ENCODE data around the gene SLC38A10.

The SLC38A10 gene

DNA sequence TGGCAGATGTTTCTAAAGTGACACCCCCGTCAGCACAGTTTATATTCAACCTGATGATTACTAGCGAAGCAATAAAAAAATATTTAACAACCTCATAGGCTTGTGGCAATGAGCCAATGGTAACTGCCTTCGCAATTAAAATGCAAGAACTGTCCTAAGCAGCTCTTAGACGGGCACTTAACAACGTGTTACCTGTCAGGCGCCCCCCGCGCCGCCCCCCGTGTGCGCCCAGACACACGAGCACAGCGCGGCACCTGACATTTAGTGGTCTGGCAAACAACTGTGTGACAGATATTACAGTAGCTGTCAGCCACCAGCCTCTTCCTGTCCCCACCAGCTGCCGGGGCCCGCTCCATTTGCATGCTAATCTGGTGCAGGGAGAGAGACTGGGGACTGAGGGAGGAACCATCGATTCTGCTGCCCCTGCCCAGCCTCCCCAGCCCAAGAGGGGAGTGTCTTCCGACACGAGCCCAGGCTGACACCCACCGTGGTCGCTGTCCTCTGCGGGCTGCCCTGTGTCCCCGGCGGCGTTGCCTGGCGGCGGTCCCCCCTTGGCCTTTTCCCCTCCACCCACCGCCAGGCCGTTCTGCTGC lies 43.3 kb downstream of the SLC38A10 start:
- Histone ChIP-seq H3K36me3 (ENCODE audit: control insufficient read depth, insufficient read depth, low read length) (no peaks in the 10 kb centered on the region; the same call in 1 of the 2 replicates), H3K4me3 (ENCODE audit: low read length) (no peak overlapping the region), H3K27ac (ENCODE audit: low read length) (no peak overlapping the region), H3K4me1 (ENCODE audit: control insufficient read depth, insufficient read depth, low read length) (peaks cover 2% of the 10 kb centered on the region; the same call in 1 of the 2 replicates), H3K9me3 (ENCODE audit: control insufficient read depth, insufficient read depth, low read length) (no peaks in the 10 kb centered on the region), H3K27me3 (ENCODE audit: control insufficient read depth, insufficient read depth, low read length) (no peaks in the 10 kb centered on the region)
- no peak for DNase-seq (ENCODE audit: low read depth, low spot score)
- no CpG with 5 or more reads among the region's 29 CpGs for WGBS (ENCODE audit: insufficient coverage, insufficient read length)

DNA sequence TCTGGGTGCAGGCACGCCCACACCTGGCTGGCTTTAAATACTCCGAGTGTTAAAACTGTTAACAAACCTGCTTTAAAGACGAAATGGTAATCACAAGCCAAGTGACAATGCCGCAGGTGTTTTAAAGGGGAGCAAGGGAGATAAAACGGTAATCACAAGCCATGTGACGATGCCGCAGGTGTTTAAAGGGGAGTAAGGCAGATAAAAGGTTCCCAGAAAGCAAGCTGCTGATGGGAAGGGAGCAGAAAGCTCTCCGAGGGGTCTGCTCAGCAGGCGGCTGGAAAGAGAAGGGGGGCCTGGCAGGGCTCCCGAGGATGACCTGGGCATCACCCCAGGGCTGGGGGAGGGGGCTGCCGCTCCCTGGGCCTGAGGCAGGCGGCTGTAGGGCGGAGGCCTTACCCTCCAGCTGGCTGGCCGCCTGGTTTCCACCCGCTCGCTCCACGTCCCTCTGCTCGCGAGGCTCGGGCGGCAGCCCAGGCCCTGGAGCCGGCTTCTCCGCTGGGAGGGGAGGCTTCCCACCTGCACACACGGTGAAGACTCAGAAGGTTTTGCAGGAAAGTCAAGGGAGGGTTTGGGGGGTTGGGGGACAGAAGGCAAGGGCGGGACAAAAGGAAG lies 43.9 kb downstream of the SLC38A10 start:
- no CpG with 5 or more reads among the region's 25 CpGs for WGBS (ENCODE audit: insufficient coverage, insufficient read length)
- H3K27ac ChIP-seq (ENCODE audit: low read length): no peak overlapping the region
- no peaks in the 10 kb centered on the region for H3K9me3 ChIP-seq (ENCODE audit: control insufficient read depth, insufficient read depth, low read length)
- no peak for DNase-seq (ENCODE audit: low read depth, low spot score)
- H3K36me3 ChIP-seq (ENCODE audit: control insufficient read depth, insufficient read depth, low read length): no peaks in the 10 kb centered on the region; the same call in 1 of the 2 replicates
- no peak overlapping the region for H3K4me3 ChIP-seq (ENCODE audit: low read length)
- H3K4me1 ChIP-seq (ENCODE audit: control insufficient read depth, insufficient read depth, low read length): peaks cover 2% of the 10 kb centered on the region; the same call in 1 of the 2 replicates
- H3K27me3 ChIP-seq (ENCODE audit: control insufficient read depth, insufficient read depth, low read length): no peaks in the 10 kb centered on the region

DNA sequence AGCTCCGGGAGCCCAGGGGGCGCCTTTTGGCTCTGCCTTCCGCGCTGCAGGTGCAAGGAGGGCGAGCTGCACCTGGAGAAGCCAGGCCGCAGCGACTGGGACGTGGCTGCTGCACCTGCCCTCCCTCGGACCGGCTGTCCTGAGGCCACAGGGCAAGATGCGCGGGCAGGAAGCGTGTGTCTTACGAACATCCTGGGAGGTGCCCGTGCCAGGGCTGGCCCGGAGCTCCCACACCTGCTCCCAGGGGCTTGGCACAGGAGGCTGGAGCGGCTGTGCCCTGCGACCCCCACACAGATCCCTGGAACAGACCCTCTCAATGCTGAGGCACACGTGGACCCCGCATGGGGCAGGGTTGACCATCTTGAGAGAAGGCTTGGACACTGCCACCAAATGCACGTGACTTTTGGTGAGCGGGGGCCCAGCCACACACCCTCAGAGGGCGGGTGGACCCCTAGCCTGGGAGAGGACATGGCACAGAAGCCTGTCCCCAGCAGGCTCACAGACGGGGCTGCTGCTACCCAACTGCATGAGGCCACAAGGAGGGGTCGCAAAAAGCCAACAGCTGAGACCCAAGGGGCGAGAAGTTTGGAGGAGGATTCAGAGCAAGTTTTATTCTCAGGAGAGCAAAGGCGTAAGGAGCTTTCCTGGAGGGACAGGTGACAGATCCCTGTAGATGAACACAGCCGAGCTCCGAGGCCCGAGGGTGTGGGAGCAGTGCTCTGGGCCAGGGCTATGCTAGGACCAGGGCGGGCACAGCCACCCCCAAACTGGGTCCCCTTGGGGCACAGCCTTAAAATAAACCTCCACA lies 44.6 kb downstream of the SLC38A10 start:
- Histone ChIP-seq H3K4me3 (ENCODE audit: low read length) (no peak overlapping the region; the same call in 1 of the 2 replicates), H3K9me3 (ENCODE audit: control insufficient read depth, insufficient read depth, low read length) (no peaks in the 10 kb centered on the region), H3K4me1 (ENCODE audit: control insufficient read depth, insufficient read depth, low read length) (peaks cover 2% of the 10 kb centered on the region; the same call in 1 of the 2 replicates), H3K36me3 (ENCODE audit: control insufficient read depth, insufficient read depth, low read length) (no peaks in the 10 kb centered on the region; the same call in 1 of the 2 replicates), H3K27me3 (ENCODE audit: control insufficient read depth, insufficient read depth, low read length) (no peaks in the 10 kb centered on the region), H3K27ac (ENCODE audit: low read length) (no peak overlapping the region)
- no CpG with 5 or more reads among the region's 31 CpGs for WGBS (ENCODE audit: insufficient coverage, insufficient read length)
- DNase-seq (ENCODE audit: low read depth, low spot score): no peak

DNA sequence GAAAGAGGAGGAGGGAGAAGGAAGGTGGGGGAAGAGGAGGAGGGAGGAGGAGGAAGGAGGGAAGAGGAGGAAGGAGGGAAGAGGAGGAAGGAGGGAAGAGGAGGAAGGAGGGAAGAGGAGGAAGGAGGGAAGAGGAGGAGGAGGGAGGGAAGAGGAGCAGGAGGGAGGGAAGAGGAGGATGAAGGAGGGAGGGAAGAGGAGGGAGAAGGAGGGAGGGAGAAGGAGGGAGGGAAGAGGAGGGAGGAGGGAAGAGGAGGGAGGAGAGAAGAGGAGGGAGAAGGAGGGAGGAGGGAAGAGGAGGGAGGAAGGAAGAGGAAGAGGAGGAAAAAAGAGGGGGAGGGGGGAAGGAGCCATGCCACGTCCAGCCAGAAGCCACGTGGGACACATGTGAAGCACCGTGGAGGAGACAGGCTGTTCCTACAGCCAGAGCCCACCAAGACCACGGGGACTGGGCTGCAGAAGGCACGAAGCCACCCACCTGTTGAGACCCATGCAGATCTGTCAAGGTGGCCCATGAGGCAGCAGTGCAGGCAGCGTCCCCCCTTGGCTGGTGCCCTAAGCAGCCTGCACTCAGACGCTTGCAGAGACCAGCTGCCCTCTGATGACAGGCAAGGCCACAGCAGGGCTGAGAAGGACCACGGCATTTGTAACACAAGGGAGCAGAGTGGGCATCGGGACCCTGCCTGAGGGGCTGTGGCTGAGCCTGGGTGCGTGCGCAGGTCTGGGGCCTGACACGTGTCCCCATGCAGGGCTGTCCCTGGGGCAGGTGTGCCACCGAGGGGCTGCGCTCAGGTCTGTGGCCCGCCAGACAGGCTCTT lies 45.7 kb downstream of the SLC38A10 start:
- DNase-seq (ENCODE audit: low read depth, low spot score): no peak
- no CpG with 5 or more reads among the region's 15 CpGs for WGBS (ENCODE audit: insufficient coverage, insufficient read length)
- H3K4me1 ChIP-seq (ENCODE audit: control insufficient read depth, insufficient read depth, low read length): peaks cover 2% of the 10 kb centered on the region; the same call in 1 of the 2 replicates
- H3K36me3 ChIP-seq (ENCODE audit: control insufficient read depth, insufficient read depth, low read length): peaks cover 2% of the 10 kb centered on the region; the same call in 1 of the 2 replicates
- H3K9me3 ChIP-seq (ENCODE audit: control insufficient read depth, insufficient read depth, low read length): no peaks in the 10 kb centered on the region
- H3K27me3 ChIP-seq (ENCODE audit: control insufficient read depth, insufficient read depth, low read length): no peaks in the 10 kb centered on the region
- no peak overlapping the region for H3K4me3 ChIP-seq (ENCODE audit: low read length)
- H3K27ac ChIP-seq (ENCODE audit: low read length): no peak overlapping the region

DNA sequence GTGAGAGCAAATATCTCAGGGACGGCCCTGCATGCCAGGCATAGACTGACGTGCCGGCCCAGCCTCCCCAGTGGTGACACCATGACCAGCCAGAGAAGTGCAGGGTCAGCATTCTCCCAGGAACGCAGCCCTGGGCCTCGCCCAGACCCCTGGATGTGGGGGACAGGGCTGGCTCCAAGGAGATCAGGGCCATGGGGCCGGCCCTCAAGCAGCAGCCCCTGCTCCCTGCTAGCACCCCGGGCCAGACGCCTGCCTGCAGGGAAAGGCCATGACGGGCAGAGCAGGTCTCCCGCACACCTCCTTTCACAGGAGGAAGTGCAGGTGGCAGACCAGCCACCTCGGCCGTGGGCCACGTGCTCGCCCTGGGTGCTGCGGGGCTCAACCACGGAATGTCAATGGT lies 46.5 kb downstream of the SLC38A10 start:
- no peak overlapping the region for H3K27ac ChIP-seq (ENCODE audit: low read length)
- no peaks in the 10 kb centered on the region for H3K27me3 ChIP-seq (ENCODE audit: control insufficient read depth, insufficient read depth, low read length)
- H3K9me3 ChIP-seq (ENCODE audit: control insufficient read depth, insufficient read depth, low read length): no peaks in the 10 kb centered on the region
- peaks cover 2% of the 10 kb centered on the region; the same call in 1 of the 2 replicates for H3K36me3 ChIP-seq (ENCODE audit: control insufficient read depth, insufficient read depth, low read length)
- DNase-seq (ENCODE audit: low read depth, low spot score): no peak
- H3K4me3 ChIP-seq (ENCODE audit: low read length): no peak overlapping the region
- peaks cover 2% of the 10 kb centered on the region; the same call in 1 of the 2 replicates for H3K4me1 ChIP-seq (ENCODE audit: control insufficient read depth, insufficient read depth, low read length)
- WGBS (ENCODE audit: insufficient coverage, insufficient read length): no CpG with 5 or more reads among the region's 16 CpGs

DNA sequence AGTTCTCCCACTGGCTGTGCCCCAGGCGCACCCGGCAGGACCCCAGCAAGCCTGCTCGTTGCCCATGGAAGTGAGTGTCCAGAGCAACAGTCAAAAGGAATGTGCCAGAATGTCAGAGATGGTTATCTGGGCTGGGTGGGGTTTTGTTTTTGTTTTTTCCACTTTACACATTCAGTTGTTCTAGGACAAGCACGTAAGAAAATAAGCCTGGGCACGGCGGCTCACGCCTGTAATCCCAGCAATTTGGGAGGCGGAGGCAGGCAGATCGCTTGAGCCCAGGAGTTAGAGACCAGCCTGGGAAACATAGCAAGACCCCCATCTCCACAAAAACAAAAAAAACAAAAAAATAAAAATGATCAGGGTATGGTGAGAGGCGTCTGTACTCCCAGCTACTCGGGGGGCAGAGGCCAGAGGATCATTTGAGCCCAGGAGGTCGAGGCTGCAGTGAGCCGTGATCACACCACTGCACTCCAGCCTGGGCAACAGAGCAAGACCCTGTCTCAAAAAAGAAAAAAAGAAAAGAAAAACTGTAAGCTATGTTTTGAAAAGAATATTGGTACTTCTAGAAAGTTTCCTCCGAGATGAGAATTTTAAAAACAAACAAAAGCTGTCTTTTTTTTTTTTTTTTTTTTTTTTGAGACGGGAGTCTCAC lies 47.6 kb downstream of the SLC38A10 start:
- DNase-seq (ENCODE audit: low read depth, low spot score): no peak
- Histone ChIP-seq H3K27me3 (ENCODE audit: control insufficient read depth, insufficient read depth, low read length) (no peaks in the 10 kb centered on the region), H3K4me1 (ENCODE audit: control insufficient read depth, insufficient read depth, low read length) (peaks cover 4% of the 10 kb centered on the region; the same call in 1 of the 2 replicates), H3K4me3 (ENCODE audit: low read length) (no peak overlapping the region), H3K27ac (ENCODE audit: low read length) (no peak overlapping the region), H3K36me3 (ENCODE audit: control insufficient read depth, insufficient read depth, low read length) (peaks cover 2% of the 10 kb centered on the region; the same call in 1 of the 2 replicates), H3K9me3 (ENCODE audit: control insufficient read depth, insufficient read depth, low read length) (no peaks in the 10 kb centered on the region)
- no CpG with 5 or more reads among the region's 15 CpGs for WGBS (ENCODE audit: insufficient coverage, insufficient read length)

DNA sequence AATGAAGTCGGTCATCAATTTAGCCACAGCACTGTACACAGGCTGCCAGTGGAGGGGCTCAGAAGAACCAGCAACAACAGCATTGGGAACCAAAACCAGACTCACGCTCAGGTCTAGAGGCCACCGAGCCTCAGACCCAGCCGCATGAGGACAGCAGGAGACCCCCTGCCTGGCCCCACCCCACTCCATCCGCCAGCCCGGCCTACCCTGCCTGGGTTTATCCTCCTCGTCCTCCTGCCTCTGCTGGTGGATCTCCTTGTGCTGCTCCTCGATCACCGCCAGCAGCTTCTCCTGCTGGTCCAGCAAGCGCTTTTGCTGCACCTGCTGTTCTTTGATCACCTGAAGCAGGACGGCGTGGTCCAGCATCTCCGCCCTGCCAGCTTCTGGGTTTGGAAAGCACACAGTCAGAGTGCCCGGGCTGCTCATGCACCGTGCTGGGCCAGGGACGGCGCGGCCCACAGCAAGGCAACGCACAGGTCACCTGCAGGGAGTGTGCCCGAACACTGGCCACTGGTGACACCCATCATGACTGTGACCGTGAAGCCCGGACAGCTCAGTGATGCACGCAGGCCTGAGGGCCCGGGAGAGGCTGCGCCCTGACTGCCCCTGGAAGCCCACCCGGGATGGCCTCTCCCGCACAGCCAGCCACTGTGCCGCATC lies 48.3 kb downstream of the SLC38A10 start:
- DNase-seq (ENCODE audit: low read depth, low spot score): no peak
- H3K27me3 ChIP-seq (ENCODE audit: control insufficient read depth, insufficient read depth, low read length): no peaks in the 10 kb centered on the region
- H3K36me3 ChIP-seq (ENCODE audit: control insufficient read depth, insufficient read depth, low read length): peaks cover 2% of the 10 kb centered on the region; the same call in 1 of the 2 replicates
- H3K27ac ChIP-seq (ENCODE audit: low read length): no peak overlapping the region
- no peaks in the 10 kb centered on the region for H3K9me3 ChIP-seq (ENCODE audit: control insufficient read depth, insufficient read depth, low read length)
- no CpG with 5 or more reads among the region's 28 CpGs for WGBS (ENCODE audit: insufficient coverage, insufficient read length)
- H3K4me3 ChIP-seq (ENCODE audit: low read length): no peak overlapping the region
- peaks cover 4% of the 10 kb centered on the region; the same call in 1 of the 2 replicates for H3K4me1 ChIP-seq (ENCODE audit: control insufficient read depth, insufficient read depth, low read length)

DNA sequence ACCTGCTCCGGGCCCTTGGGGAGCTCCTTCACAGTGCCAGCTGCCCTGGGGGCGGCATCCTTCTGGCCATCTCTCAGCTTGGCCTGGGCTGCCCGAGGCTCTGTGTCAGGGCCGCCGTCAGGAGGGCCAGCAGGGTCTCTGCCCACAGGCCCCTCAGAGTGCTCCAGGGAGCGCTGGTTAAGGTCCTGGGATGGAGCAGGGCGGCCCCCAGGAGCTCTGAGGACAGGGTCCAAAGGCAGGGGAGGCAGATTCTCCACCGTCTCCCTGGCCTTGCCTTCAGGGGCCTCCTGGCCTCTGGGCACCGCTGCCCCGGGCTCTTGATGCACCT lies 48.8 kb downstream of the SLC38A10 start:
- Histone ChIP-seq H3K36me3 (ENCODE audit: control insufficient read depth, insufficient read depth, low read length) (peaks cover 4% of the 10 kb centered on the region; the same call in 1 of the 2 replicates), H3K27me3 (ENCODE audit: control insufficient read depth, insufficient read depth, low read length) (no peaks in the 10 kb centered on the region), H3K27ac (ENCODE audit: low read length) (no peak overlapping the region), H3K4me3 (ENCODE audit: low read length) (no peak overlapping the region), H3K4me1 (ENCODE audit: control insufficient read depth, insufficient read depth, low read length) (peaks cover 4% of the 10 kb centered on the region; the same call in 1 of the 2 replicates), H3K9me3 (ENCODE audit: control insufficient read depth, insufficient read depth, low read length) (no peaks in the 10 kb centered on the region)
- WGBS (ENCODE audit: insufficient coverage, insufficient read length): no CpG with 5 or more reads among the region's 10 CpGs
- DNase-seq (ENCODE audit: low read depth, low spot score): no peak

DNA sequence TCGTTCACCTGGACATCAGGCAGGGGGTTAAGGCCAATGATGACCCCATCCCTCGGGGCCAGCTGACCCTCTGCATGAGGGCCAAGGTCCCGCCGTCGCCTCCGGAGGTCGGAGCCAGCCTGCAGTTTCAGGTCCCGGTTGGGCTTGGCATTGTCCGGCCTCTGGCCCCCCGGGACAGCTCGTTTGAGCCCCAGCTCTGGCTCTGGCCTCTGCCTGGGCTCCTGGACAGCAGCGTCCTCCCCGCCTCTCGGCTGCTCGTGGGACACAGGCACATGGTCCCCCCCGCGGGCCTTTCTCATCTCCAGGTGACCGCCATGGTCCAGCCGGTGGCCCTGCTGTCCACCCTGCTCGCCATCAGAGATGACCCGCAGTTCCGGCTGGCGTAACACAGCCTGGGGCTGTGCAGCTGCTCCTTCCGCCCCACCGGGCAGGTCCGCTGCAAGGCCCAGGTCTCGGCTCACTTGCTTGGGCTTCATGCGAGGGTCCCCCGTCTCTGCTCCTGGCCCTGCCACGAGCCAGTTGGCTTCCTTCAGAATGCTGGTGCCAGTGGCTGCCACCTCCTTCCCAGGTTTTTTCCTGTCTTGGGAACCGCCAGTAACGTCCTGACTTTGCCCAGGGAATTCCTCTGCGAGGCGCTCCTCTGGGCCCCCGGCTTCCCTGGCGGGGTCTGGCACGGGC lies 49.3 kb downstream of the SLC38A10 start:
- no peaks in the 10 kb centered on the region for H3K9me3 ChIP-seq (ENCODE audit: control insufficient read depth, insufficient read depth, low read length)
- H3K4me3 ChIP-seq (ENCODE audit: low read length): no peak overlapping the region
- H3K4me1 ChIP-seq (ENCODE audit: control insufficient read depth, insufficient read depth, low read length): peaks cover 4% of the 10 kb centered on the region; the same call in 1 of the 2 replicates
- H3K27me3 ChIP-seq (ENCODE audit: control insufficient read depth, insufficient read depth, low read length): no peaks in the 10 kb centered on the region
- no CpG with 5 or more reads among the region's 37 CpGs for WGBS (ENCODE audit: insufficient coverage, insufficient read length)
- H3K27ac ChIP-seq (ENCODE audit: low read length): no peak overlapping the region
- no peak for DNase-seq (ENCODE audit: low read depth, low spot score)
- H3K36me3 ChIP-seq (ENCODE audit: control insufficient read depth, insufficient read depth, low read length): peaks cover 6% of the 10 kb centered on the region; the same call in 1 of the 2 replicates
